CD4-positive, alpha-beta T cell treated with Interleukin-6 for 4 hours (primary cell): ENCODE data around the gene SYNPO.

Source experiments
- DNase-seq: peaks from one replicate; pipeline ENCODE4 v3.0.0-alpha.2; 2020; ENCODE audit warnings: mixed read lengths

The SYNPO gene

GRCh38 chr5:150642567-150642927 lies 2.1 kb downstream of the SYNPO start:
- no peak for DNase-seq

- DNase-seq = no peak
Measured at GRCh38 chr5:150642991-150643710, 2.7 kb downstream of the SYNPO start.

- DNase-seq = no peak
Measured at GRCh38 chr5:150644058-150644457, 3.6 kb downstream of the SYNPO start.

GRCh38 chr5:150644514-150644913 lies 4.1 kb downstream of the SYNPO start:
- DNase-seq = no peak

- no peak for DNase-seq
Measured at GRCh38 chr5:150645070-150645700, 4.7 kb downstream of the SYNPO start.

GRCh38 chr5:150647275-150648251 lies 7.1 kb downstream of the SYNPO start:
- DNase-seq = no peak

GRCh38 chr5:150648294-150649107 lies 8.0 kb downstream of the SYNPO start:
- DNase-seq = no peak

GRCh38 chr5:150649108-150650020 lies 8.9 kb downstream of the SYNPO start:
- DNase-seq = no peak

GRCh38 chr5:150650021-150651006 lies 9.9 kb downstream of the SYNPO start:
- DNase-seq = no peak

GRCh38 chr5:150651382-150651781 lies 10.9 kb downstream of the SYNPO start:
- no peak for DNase-seq

GRCh38 chr5:150651924-150652671 lies 11.6 kb downstream of the SYNPO start:
- DNase-seq = no peak

GRCh38 chr5:150653145-150653761 lies 12.8 kb downstream of the SYNPO start:
- DNase-seq = no peak

- no peak for DNase-seq
Measured at GRCh38 chr5:150653762-150654556, 13.5 kb downstream of the SYNPO start.

GRCh38 chr5:150655221-150655620 lies 14.8 kb downstream of the SYNPO start:
- DNase-seq = no peak

GRCh38 chr5:150656191-150657132 lies 16.0 kb downstream of the SYNPO start:
- DNase-seq = peak; percentile 89

- DNase-seq = no peak
Measured at GRCh38 chr5:150658121-150658520, 17.7 kb downstream of the SYNPO start.

- DNase-seq = no peak
Measured at GRCh38 chr5:150658699-150659265, 18.3 kb downstream of the SYNPO start.
